Measurements from ENCODE around the gene DNM3.

DNM3 gene

GRCh38 chr1:171990371-171990770 lies 149.1 kb downstream of the DNM3 start:
- no peak for TF ChIP-seq ZNF565 (CRISPR knock-in tag; conservative IDR thresholded peaks at IDR 0.05; ENCODE audit: low read depth)
- TF ChIP-seq RARB (CRISPR knock-in tag; IDR thresholded peaks at IDR 0.05) = no peak
- TF ChIP-seq ZFP3 (CRISPR knock-in tag; IDR thresholded peaks at IDR 0.05) = no peak
- no peak for TF ChIP-seq ESRRG (CRISPR knock-in tag; IDR thresholded peaks at IDR 0.05)
- TF ChIP-seq PPARA (CRISPR knock-in tag; IDR thresholded peaks at IDR 0.05; ENCODE audit: borderline replicate concordance) = no peak
- TF ChIP-seq, protein P1, sequence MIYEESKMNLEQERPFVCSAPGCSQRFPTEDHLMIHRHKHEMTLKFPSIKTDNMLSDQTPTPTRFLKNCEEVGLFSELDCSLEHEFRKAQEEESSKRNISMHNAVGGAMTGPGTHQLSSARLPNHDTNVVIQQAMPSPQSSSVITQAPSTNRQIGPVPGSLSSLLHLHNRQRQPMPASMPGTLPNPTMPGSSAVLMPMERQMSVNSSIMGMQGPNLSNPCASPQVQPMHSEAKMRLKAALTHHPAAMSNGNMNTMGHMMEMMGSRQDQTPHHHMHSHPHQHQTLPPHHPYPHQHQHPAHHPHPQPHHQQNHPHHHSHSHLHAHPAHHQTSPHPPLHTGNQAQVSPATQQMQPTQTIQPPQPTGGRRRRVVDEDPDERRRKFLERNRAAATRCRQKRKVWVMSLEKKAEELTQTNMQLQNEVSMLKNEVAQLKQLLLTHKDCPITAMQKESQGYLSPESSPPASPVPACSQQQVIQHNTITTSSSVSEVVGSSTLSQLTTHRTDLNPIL (CRISPR knock-in tag; IDR thresholded peaks at IDR 0.05; ENCODE audit: low read depth) = no peak
- TF ChIP-seq ZFP30 (CRISPR knock-in tag; IDR thresholded peaks at IDR 0.05) = no peak
- TF ChIP-seq, protein P2, sequence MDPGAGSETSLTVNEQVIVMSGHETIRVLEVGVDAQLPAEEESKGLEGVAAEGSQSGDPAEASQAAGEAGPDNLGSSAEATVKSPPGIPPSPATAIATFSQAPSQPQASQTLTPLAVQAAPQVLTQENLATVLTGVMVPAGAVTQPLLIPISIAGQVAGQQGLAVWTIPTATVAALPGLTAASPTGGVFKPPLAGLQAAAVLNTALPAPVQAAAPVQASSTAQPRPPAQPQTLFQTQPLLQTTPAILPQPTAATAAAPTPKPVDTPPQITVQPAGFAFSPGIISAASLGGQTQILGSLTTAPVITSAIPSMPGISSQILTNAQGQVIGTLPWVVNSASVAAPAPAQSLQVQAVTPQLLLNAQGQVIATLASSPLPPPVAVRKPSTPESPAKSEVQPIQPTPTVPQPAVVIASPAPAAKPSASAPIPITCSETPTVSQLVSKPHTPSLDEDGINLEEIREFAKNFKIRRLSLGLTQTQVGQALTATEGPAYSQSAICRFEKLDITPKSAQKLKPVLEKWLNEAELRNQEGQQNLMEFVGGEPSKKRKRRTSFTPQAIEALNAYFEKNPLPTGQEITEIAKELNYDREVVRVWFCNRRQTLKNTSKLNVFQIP (CRISPR knock-in tag; IDR thresholded peaks at IDR 0.05; ENCODE audit: borderline replicate concordance, low read depth) = no peak
- TF ChIP-seq TOX (CRISPR knock-in tag; IDR thresholded peaks at IDR 0.05; ENCODE audit: borderline replicate concordance) = no peak
- TF ChIP-seq BACH2 (CRISPR knock-in tag; IDR thresholded peaks at IDR 0.05; ENCODE audit: borderline replicate concordance) = no peak
- TF ChIP-seq ZC3H10 (CRISPR knock-in tag; IDR thresholded peaks at IDR 0.05) = no peak
- TF ChIP-seq TSHZ2 (CRISPR knock-in tag; IDR thresholded peaks at IDR 0.05) = no peak
- TF ChIP-seq ISL1 (CRISPR knock-in tag; IDR thresholded peaks at IDR 0.05) = no peak
- TF ChIP-seq PATZ1 (CRISPR knock-in tag; IDR thresholded peaks at IDR 0.05; ENCODE audit: borderline replicate concordance) = no peak
- TF ChIP-seq ZNF70 (CRISPR knock-in tag; IDR thresholded peaks at IDR 0.05) = no peak
- no peak for TF ChIP-seq SNAI2 (CRISPR knock-in tag; IDR thresholded peaks at IDR 0.05)
- no peak for TF ChIP-seq ARNTL (CRISPR knock-in tag; IDR thresholded peaks at IDR 0.05; ENCODE audit: borderline replicate concordance, low read depth)
- TF ChIP-seq, protein P3, sequence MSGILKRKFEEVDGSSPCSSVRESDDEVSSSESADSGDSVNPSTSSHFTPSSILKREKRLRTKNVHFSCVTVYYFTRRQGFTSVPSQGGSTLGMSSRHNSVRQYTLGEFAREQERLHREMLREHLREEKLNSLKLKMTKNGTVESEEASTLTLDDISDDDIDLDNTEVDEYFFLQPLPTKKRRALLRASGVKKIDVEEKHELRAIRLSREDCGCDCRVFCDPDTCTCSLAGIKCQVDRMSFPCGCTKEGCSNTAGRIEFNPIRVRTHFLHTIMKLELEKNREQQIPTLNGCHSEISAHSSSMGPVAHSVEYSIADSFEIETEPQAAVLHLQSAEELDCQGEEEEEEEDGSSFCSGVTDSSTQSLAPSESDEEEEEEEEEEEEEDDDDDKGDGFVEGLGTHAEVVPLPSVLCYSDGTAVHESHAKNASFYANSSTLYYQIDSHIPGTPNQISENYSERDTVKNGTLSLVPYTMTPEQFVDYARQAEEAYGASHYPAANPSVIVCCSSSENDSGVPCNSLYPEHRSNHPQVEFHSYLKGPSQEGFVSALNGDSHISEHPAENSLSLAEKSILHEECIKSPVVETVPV (CRISPR knock-in tag; IDR thresholded peaks at IDR 0.05) = no peak
- no peak for ATAC-seq

DNA sequence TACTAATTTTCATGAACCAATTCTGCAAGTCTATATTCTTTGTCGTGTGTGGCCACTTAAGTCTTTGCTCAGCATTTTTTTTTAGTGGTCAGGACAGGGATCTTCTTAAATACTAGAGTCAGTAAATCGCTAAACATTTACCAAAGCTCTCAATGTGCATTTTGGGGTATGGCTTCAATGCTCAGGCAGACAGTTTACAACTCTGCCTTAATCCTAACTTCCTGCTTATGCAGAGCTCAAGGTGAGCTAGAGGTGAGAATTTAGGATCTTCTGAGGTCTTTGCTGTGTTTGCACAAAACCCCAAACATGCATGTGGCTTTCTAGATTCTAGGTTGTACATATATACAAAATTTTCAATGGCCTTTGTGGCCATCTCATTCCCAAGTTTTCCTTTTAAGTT lies 153.0 kb downstream of the DNM3 start:
- TF ChIP-seq PPARA (CRISPR knock-in tag; IDR thresholded peaks at IDR 0.05; ENCODE audit: borderline replicate concordance) = no peak
- no peak for TF ChIP-seq ISL1 (CRISPR knock-in tag; IDR thresholded peaks at IDR 0.05)
- TF ChIP-seq ZC3H10 (CRISPR knock-in tag; IDR thresholded peaks at IDR 0.05) = no peak
- no peak for ATAC-seq

DNA sequence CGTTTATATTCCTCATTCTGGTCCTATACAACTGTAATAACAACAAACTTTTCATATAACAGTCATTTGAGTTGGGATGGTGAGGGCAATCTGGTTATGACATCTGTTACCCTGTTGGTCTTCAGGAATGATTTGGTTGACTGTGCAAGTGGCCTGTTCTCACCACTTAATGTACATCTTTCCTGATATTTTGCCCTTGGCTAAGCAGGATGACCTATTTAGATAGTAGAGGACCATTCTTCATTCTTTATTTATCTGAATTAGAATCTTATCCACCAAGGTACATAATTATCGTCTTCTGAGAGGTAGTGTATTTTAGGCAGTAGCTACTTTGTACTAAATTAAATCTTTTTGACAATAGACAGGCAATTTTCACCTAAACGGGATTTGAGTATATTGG lies 154.3 kb downstream of the DNM3 start:
- ATAC-seq = no peak
- no peak for TF ChIP-seq ZNF565 (CRISPR knock-in tag; conservative IDR thresholded peaks at IDR 0.05; ENCODE audit: low read depth)
- TF ChIP-seq TSHZ2 (CRISPR knock-in tag; IDR thresholded peaks at IDR 0.05) = no peak
- no peak for TF ChIP-seq ZC3H10 (CRISPR knock-in tag; IDR thresholded peaks at IDR 0.05)
- no peak for TF ChIP-seq PATZ1 (CRISPR knock-in tag; IDR thresholded peaks at IDR 0.05; ENCODE audit: borderline replicate concordance)
- no peak for TF ChIP-seq ISL1 (CRISPR knock-in tag; IDR thresholded peaks at IDR 0.05)
- TF ChIP-seq, protein P1 (CRISPR knock-in tag; IDR thresholded peaks at IDR 0.05; ENCODE audit: low read depth) = no peak
- no peak for TF ChIP-seq GLIS3 (CRISPR knock-in tag; IDR thresholded peaks at IDR 0.05)
- no peak for TF ChIP-seq SNAI2 (CRISPR knock-in tag; IDR thresholded peaks at IDR 0.05)
- TF ChIP-seq CSDC2 (CRISPR knock-in tag; IDR thresholded peaks at IDR 0.05) = no peak
- TF ChIP-seq, protein P3 (CRISPR knock-in tag; IDR thresholded peaks at IDR 0.05) = no peak

All from SK-N-SH treated with all-trans-retinoic acid at 6 μM for 48 hours (cell line).